ENCODE data around the gene FOSB. TPM values are rescaled to one million over a fixed set of nuclear protein-coding genes. Genes with fewer than 3 reads are reported as not detected.

FOSB gene
- total RNA-seq, 1 donor from 2014 or later: 20.4 TPM

DNA sequence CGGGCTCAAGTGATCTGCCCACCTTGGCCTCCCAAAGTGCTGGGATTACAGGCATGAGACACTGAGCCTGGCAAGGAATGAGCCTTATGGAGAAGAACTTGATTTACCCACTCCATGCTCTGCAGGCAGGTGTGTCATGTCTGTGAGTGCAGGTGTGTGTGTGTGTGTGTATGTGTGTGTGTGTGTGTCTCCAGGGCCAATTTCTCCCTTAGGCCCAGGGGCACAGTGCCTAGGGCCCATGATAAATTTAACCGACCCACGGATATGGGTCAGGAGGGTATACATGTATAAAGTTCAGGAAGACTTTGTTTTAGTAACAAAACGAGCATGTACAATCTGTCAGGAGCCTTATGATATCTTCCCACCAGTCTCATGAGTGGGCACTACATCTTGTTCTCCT, 4.6 kb upstream of the FOSB start:
- peaks cover 24% of the 10 kb centered on the region for H3K4me1 Mint-ChIP-seq
- peaks cover 2% of the 10 kb centered on the region for H3K27me3 Mint-ChIP-seq
- no peaks in the 10 kb centered on the region for H3K9me3 Mint-ChIP-seq
- intact Hi-C loops (cut with micrococcal nuclease): no loop called here
- POLR2A ChIA-PET: interaction anchor here (0.5 kb wide), 1 partner anchor 1845 kb away, joined by 6 read pairs; no protein-coding TSS in a partner anchor
- CTCF ChIA-PET: interaction anchor here (1.8 to 2.6 kb wide), 2 partner anchors 17 to 24 kb away, joined by 7 to 14 read pairs; no protein-coding TSS in a partner anchor
- no peak overlapping the region for H3K27ac Mint-ChIP-seq
- ATAC-seq (ENCODE audit: low read depth) (no peak), DNase-seq (no peak)
- no peak overlapping the region for H3K4me3 Mint-ChIP-seq
- H3K36me3 Mint-ChIP-seq (ENCODE audit: low read depth): no peaks in the 10 kb centered on the region
- TF ChIP-seq, protein P1, sequence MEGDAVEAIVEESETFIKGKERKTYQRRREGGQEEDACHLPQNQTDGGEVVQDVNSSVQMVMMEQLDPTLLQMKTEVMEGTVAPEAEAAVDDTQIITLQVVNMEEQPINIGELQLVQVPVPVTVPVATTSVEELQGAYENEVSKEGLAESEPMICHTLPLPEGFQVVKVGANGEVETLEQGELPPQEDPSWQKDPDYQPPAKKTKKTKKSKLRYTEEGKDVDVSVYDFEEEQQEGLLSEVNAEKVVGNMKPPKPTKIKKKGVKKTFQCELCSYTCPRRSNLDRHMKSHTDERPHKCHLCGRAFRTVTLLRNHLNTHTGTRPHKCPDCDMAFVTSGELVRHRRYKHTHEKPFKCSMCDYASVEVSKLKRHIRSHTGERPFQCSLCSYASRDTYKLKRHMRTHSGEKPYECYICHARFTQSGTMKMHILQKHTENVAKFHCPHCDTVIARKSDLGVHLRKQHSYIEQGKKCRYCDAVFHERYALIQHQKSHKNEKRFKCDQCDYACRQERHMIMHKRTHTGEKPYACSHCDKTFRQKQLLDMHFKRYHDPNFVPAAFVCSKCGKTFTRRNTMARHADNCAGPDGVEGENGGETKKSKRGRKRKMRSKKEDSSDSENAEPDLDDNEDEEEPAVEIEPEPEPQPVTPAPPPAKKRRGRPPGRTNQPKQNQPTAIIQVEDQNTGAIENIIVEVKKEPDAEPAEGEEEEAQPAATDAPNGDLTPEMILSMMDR (IDR thresholded peaks at IDR 0.05): no peak

DNA sequence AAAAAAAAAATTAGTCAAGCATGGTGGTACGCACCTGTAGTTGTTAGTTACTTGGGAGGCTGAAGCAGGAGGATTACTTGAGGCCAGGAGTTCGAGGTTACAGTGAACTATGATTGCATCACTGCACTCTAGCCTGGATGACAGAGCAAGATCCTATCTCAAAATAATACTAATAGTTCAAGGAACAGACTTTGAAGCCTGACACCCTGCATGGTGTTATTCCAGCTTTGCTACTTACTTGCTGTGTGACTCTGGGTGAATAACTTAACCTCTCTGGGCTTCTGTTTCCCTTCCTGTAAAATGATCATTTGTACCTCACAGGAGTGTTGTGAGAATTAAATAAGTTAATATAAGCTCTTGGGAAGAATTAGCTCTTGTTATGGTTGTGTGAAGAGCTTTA, 3.5 kb upstream of the FOSB start:
- TF ChIP-seq, protein P1 (IDR thresholded peaks at IDR 0.05): no peak
- Mint-ChIP-seq H3K4me3 (no peak overlapping the region), H3K9me3 (no peaks in the 10 kb centered on the region), H3K36me3 (ENCODE audit: low read depth) (no peaks in the 10 kb centered on the region), H3K4me1 (peaks cover 29% of the 10 kb centered on the region), H3K27me3 (peaks cover 2% of the 10 kb centered on the region), H3K27ac (no peak overlapping the region)
- ATAC-seq (ENCODE audit: low read depth) (no peak), DNase-seq (no peak)
- CTCF ChIA-PET: interaction anchor here (0.6 kb wide), 1 partner anchor 130 kb away, joined by 3 read pairs; no protein-coding TSS in a partner anchor
- POLR2A ChIA-PET: no interaction called here
- intact Hi-C loops (cut with micrococcal nuclease): no loop called here

DNA sequence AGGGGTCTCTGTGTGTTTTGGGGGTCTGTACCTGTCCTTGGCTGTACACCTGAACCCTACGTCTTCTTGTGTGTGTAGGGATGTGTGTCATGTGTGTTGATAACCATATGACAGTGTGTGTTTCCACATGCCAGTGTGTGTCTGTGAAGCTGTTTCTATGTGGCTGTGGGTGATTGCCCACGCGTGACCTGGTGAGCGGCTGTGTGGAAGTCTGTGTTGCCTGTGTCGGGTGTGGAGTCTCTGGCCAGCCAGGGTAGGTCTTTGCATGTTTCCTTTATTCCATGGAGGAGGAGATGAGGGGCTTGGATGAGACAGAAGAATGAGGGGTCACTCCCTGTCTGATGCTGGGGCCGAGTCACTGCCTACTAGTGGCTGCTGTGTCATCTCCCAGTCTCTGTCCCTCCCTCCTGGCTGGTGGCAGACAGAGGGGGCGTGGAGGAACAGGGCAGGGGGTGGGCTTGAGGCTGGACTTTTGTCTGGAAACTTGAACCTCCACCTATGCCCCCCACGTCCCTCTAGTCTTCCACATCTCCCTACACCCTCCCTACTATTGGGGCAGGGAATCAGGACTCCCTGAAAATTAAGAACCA, 2.8 kb upstream of the FOSB start:
- intact Hi-C loops (cut with micrococcal nuclease): no loop called here
- no peak for ATAC-seq (ENCODE audit: low read depth)
- H3K9me3 Mint-ChIP-seq: no peaks in the 10 kb centered on the region
- H3K27ac Mint-ChIP-seq: peak overlapping the region; percentile 4
- no peak overlapping the region for H3K4me3 Mint-ChIP-seq
- POLR2A ChIA-PET: no interaction called here
- CTCF ChIA-PET: no interaction called here
- TF ChIP-seq, protein P1 (IDR thresholded peaks at IDR 0.05): no peak
- no peaks in the 10 kb centered on the region for H3K36me3 Mint-ChIP-seq (ENCODE audit: low read depth)
- H3K27me3 Mint-ChIP-seq: peaks cover 2% of the 10 kb centered on the region
- DNase-seq: no peak
- peaks cover 35% of the 10 kb centered on the region for H3K4me1 Mint-ChIP-seq

DNA sequence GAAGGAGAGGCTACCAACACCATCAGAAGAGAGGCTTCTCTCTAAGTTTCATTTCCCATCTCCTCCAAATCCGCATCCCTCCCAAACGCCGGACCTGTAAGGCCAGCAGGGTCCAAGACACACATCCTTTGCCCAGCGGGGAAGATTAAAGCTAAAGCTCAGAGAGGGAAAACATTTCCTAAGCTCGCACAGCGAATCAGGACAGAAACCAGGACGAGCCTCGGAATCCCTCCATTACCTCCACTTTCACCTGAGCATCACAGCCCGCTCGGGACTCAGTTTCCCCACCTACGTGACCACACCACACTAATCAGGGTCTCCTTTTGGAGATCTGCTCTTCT, 711 bp upstream of the FOSB start:
- H3K4me3 Mint-ChIP-seq: peak overlapping the region; percentile 92
- intact Hi-C loops (cut with micrococcal nuclease): loop anchor here (1.0 kb wide), 3 partner anchors 11 to 28 kb away; no protein-coding TSS in a partner anchor
- TF ChIP-seq, protein P1 (IDR thresholded peaks at IDR 0.05): no peak
- ChIA-PET CTCF (interaction anchor here (1.9 to 4.6 kb wide), 3 partner anchors 11 to 64 kb away, joined by 6 to 50 read pairs (median 49); no protein-coding TSS in a partner anchor), POLR2A (interaction anchor here (0.6 to 4.9 kb wide), 16 partner anchors 9 to 719 kb away, joined by 3 to 66 read pairs (median 5); partner anchors contain the start of genes OPA3, QPCTL and SYMPK)
- H3K27ac Mint-ChIP-seq: peak overlapping the region; percentile 98
- peaks cover 14% of the 10 kb centered on the region for H3K36me3 Mint-ChIP-seq (ENCODE audit: low read depth)
- no peaks in the 10 kb centered on the region for H3K9me3 Mint-ChIP-seq
- ATAC-seq (ENCODE audit: low read depth) (no peak), DNase-seq (no peak)
- peaks cover 47% of the 10 kb centered on the region for H3K4me1 Mint-ChIP-seq
- peaks cover 6% of the 10 kb centered on the region for H3K27me3 Mint-ChIP-seq

DNA sequence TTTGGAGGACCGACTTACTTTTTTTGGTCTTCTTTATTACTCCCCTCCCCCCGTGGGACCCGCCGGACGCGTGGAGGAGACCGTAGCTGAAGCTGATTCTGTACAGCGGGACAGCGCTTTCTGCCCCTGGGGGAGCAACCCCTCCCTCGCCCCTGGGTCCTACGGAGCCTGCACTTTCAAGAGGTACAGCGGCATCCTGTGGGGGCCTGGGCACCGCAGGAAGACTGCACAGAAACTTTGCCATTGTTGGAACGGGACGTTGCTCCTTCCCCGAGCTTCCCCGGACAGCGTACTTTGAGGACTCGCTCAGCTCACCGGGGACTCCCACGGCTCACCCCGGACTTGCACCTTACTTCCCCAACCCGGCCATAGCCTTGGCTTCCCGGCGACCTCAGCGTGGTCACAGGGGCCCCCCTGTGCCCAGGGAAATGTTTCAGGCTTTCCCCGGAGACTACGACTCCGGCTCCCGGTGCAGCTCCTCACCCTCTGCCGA, 409 bp downstream of the FOSB start:
- POLR2A ChIA-PET: interaction anchor here (0.5 to 4.9 kb wide), 17 partner anchors 10 to 249 kb away, joined by 3 to 66 read pairs (median 9); partner anchors contain the start of genes OPA3, PPM1N and QPCTL
- peak; percentile 11 for ATAC-seq (ENCODE audit: low read depth)
- H3K36me3 Mint-ChIP-seq (ENCODE audit: low read depth): peaks cover 21% of the 10 kb centered on the region
- peak overlapping the region; percentile 92 for H3K4me3 Mint-ChIP-seq
- peaks cover 10% of the 10 kb centered on the region for H3K27me3 Mint-ChIP-seq
- no peaks in the 10 kb centered on the region for H3K9me3 Mint-ChIP-seq
- H3K4me1 Mint-ChIP-seq: peaks cover 57% of the 10 kb centered on the region
- CTCF ChIA-PET: interaction anchor here (1.4 to 4.6 kb wide), 5 partner anchors 10 to 65 kb away, joined by 3 to 50 read pairs (median 6); no protein-coding TSS in a partner anchor
- intact Hi-C loops (cut with micrococcal nuclease): no loop called here
- H3K27ac Mint-ChIP-seq: peak overlapping the region; percentile 98
- TF ChIP-seq, protein P1 (IDR thresholded peaks at IDR 0.05): no peak
- peak; percentile 62 for DNase-seq

Data from activated B cell treated with CpG ODN at 0.5 μM for 24 hours (primary cell).